K562 (cell line): ENCODE measurements around the gene MECR. TPM values are rescaled to one million over a fixed set of nuclear protein-coding genes. Genes with fewer than 3 reads are reported as not detected.
A peak's percentile ranks its signal among the peaks of the same experiment; 100 is the strongest.

Experiments
- ARNT ChIP-seq, 2 experiments: fragments of 450-650 bp; IDR thresholded peaks; 2 replicates each; pipeline ENCODE4 v1.6.1; 2016; ENCODE audit warnings: mild to moderate bottlenecking in 1 of 2
- ATF7 ChIP-seq: fragments of 450-650 bp; IDR thresholded peaks from 2 replicates; pipeline ENCODE4 v1.7.1; 2014; ENCODE audit warnings: mild to moderate bottlenecking, moderate library complexity
- ELF2 ChIP-seq: fragments of 250-450 bp; sonication (Bioruptor Pico); IDR thresholded peaks from 2 replicates; pipeline ENCODE4 v1.5.0; 2021; ENCODE audit warnings: mild to moderate bottlenecking
- KAT8 ChIP-seq: fragments of 450-650 bp; IDR thresholded peaks from 2 replicates; pipeline ENCODE4 v1.6.1; 2016; ENCODE audit warnings: low read depth, mild to moderate bottlenecking
- KLF10 ChIP-seq: fragments of 250-450 bp; sonication (Bioruptor Pico); IDR thresholded peaks from 2 replicates; pipeline ENCODE4 v1.6.1; 2021; ENCODE audit warnings: matching md5 sums
- MAZ ChIP-seq, 2 experiments: fragments of 450-650 bp in 1 of 2; sonication (generic) in 1 of 2; formaldehyde crosslinking; IDR thresholded peaks in 1 of 2; conservative IDR thresholded peaks in 1 of 2; 2 replicates each; pipeline versions ENCODE4 v1.4.0 to v1.5.0; 2020; ENCODE audit warnings: mild to moderate bottlenecking in 1 of 2, missing genetic modification reagents in 1 of 2
- MBD2 ChIP-seq: sonication (generic); IDR thresholded peaks from 2 replicates; pipeline ENCODE4 v1.6.1; 2016; ENCODE audit warnings: low read depth, borderline replicate concordance
- MIER1 ChIP-seq: fragments of 450-650 bp; IDR thresholded peaks from 2 replicates; pipeline ENCODE4 v1.6.1; 2016; ENCODE audit warnings: antibody characterized with exemption, mild to moderate bottlenecking, low read depth
- NCOA4 ChIP-seq: fragments of 450-650 bp; IDR thresholded peaks from 2 replicates; pipeline ENCODE4 v1.6.1; 2018; ENCODE audit warnings: mild to moderate bottlenecking; ENCODE audit not compliant: partially characterized antibody
- POLR2AphosphoS5 ChIP-seq: IDR thresholded peaks from 2 replicates; pipeline ENCODE4 v1.6.1; 2011; ENCODE audit warnings: mild to moderate bottlenecking, low read depth, low read length, moderate library complexity; ENCODE audit not compliant: control insufficient read depth, insufficient read depth
- SP1 ChIP-seq: sonication (generic); formaldehyde crosslinking; IDR thresholded peaks from 2 replicates; pipeline ENCODE4 v1.8.1; 2022; ENCODE audit warnings: mild to moderate bottlenecking, missing genetic modification reagents
- TGIF2 ChIP-seq: sonication (generic); formaldehyde crosslinking; IDR thresholded peaks from 2 replicates; pipeline ENCODE4 v1.8.1; 2022; ENCODE audit warnings: mild to moderate bottlenecking, missing genetic modification reagents, moderate library complexity
- ZEB2 ChIP-seq: fragments of 450-650 bp; IDR thresholded peaks from 2 replicates; pipeline ENCODE4 v1.6.1; 2016
- ZNF583 ChIP-seq: fragments of 250-450 bp; sonication (Bioruptor Pico); IDR thresholded peaks from 2 replicates; pipeline ENCODE4 v1.4.0; 2020
- polyA plus RNA-seq, 8 experiments: library from polyadenylated mRNA; depleted of rRNA in 4 of 8; stranded (reverse) in 5 of 8; unstranded in 3 of 8; fragments of >200 nt; fragmentation: Nextera tagmentation in 2 of 8; fragmentation: Illumina TruSeq in 1 of 8; extraction: Ambion mirVana in 2 of 8; extraction: Trizol in 1 of 8; gene quantifications; 2 replicates each; pipeline versions ENCODE4 v1.2.1 to v1.2.3, GENCODE V29; 2011 to 2014; ENCODE audit warnings: inconsistent platforms in 1 of 8, missing spikeins in 1 of 8
- total RNA-seq, 7 experiments: library from RNA; depleted of rRNA in 6 of 7; stranded (reverse); fragments of >200 nt in 6 of 7; fragmentation: Illumina TruSeq in 2 of 7; extraction: Trizol in 2 of 7; gene quantifications; 2 replicates each; pipeline versions ENCODE4 v1.2.1 to v1.2.3, GENCODE V29; 2011 to 2021; ENCODE audit warnings: low replicate concordance in 1 of 7
- TF ChIP-seq, protein P1 (sequence below): sonication (generic); formaldehyde crosslinking; IDR thresholded peaks from 2 replicates; pipeline ENCODE4 v1.8.0; 2022; ENCODE audit warnings: mild to moderate bottlenecking, low read depth, missing genetic modification reagents
- TF ChIP-seq, protein P2 (sequence below): fragments of 250-450 bp; sonication (Bioruptor Pico); IDR thresholded peaks from 2 replicates; pipeline ENCODE4 v1.9.0; 2021; ENCODE audit warnings: mild to moderate bottlenecking, inconsistent platforms
- TF ChIP-seq, protein P3 (sequence below), 2 experiments: fragments of 450-650 bp in 1 of 2; IDR thresholded peaks; 2 replicates each; pipeline ENCODE4 v1.6.1; 2011 to 2017; ENCODE audit warnings: low read depth in 2 of 2, antibody characterized with exemption in 1 of 2, borderline replicate concordance in 1 of 2, low read length in 1 of 2, mild to moderate bottlenecking in 1 of 2, mixed read lengths in 1 of 2; ENCODE audit not compliant: control insufficient read depth in 1 of 2
- TF ChIP-seq, protein P4 (sequence below): fragments of 250-450 bp; sonication (Bioruptor Pico); IDR thresholded peaks from 2 replicates; pipeline ENCODE4 v1.4.0; 2020; ENCODE audit warnings: mild to moderate bottlenecking
- TF ChIP-seq, protein P5 (sequence below): sonication (generic); IDR thresholded peaks from 2 replicates; pipeline ENCODE4 v1.6.1; 2016

The MECR gene
- total and polyA plus RNA-seq, 9 of the 15 experiments (the other 6 are each of a cell fraction or from before 2014, with no cell fraction given) = 10.4 to 58.6 (median 42.9) TPM

DNA sequence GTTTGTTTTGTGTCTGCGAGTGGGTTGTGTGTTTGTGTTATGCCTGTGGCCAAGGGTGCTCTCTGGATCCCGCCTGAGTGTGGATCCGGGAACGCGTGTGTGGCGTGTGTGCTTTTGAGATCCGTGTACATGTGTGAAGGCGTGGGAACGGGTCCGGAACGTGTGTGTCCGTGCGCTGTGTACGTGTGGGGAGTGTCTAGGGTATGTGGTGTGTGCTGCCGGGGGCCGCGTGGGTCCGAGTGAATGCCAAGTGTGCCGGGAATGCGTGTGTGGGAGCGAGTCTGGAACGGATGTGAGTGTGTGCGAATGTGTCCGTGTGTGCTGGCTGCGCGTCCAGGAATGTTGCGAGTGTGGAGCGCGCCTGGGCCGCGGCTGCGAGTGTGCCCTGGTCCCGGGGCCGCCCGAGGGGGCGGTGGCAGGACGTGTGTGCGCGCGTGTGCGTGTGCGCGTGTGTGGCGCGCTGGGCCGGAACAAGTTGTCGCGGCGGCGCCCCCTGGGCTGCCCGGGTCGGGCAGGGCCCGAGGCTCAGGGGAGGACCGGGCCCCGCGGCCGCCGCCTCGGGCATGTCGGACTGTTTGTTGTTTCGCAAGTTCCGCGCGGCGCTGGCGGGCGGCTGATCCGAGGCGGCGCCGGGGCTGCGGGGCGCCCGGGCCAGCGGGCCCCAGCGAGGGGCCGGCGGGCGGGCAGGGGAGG is 6.5 kb upstream of the MECR start (continued):
- TF ChIP-seq ELF2 (CRISPR knock-in tag) (no peak), ZNF583 (CRISPR knock-in tag) (no peak), SP1 (CRISPR knock-in tag) (no peak), ATF7 (no peak), NCOA4 (no peak), ZEB2 (no peak), MIER1 (no peak), KLF10 (no peak), MAZ (CRISPR knock-in tag; conservative IDR thresholded peaks at IDR 0.05 in 1 of 2, IDR thresholded peaks at IDR 0.05 in 1 of 2) (no peak), POLR2AphosphoS5 (no peak), ARNT (IDR thresholded peaks at IDR 0.05) (no peak), KAT8 (no peak), MBD2 (no peak), TGIF2 (CRISPR knock-in tag) (no peak)
- TF ChIP-seq, protein P1, sequence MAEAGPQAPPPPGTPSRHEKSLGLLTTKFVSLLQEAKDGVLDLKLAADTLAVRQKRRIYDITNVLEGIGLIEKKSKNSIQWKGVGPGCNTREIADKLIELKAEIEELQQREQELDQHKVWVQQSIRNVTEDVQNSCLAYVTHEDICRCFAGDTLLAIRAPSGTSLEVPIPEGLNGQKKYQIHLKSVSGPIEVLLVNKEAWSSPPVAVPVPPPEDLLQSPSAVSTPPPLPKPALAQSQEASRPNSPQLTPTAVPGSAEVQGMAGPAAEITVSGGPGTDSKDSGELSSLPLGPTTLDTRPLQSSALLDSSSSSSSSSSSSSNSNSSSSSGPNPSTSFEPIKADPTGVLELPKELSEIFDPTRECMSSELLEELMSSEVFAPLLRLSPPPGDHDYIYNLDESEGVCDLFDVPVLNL (CRISPR knock-in tag) = no peak; the same call in 1 of the 2 replicates
- TF ChIP-seq, protein P2, sequence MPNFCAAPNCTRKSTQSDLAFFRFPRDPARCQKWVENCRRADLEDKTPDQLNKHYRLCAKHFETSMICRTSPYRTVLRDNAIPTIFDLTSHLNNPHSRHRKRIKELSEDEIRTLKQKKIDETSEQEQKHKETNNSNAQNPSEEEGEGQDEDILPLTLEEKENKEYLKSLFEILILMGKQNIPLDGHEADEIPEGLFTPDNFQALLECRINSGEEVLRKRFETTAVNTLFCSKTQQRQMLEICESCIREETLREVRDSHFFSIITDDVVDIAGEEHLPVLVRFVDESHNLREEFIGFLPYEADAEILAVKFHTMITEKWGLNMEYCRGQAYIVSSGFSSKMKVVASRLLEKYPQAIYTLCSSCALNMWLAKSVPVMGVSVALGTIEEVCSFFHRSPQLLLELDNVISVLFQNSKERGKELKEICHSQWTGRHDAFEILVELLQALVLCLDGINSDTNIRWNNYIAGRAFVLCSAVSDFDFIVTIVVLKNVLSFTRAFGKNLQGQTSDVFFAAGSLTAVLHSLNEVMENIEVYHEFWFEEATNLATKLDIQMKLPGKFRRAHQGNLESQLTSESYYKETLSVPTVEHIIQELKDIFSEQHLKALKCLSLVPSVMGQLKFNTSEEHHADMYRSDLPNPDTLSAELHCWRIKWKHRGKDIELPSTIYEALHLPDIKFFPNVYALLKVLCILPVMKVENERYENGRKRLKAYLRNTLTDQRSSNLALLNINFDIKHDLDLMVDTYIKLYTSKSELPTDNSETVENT = 0 out of 2 replicates have a peak, but pooled peaks have one; percentile 9
- TF ChIP-seq, protein P3, sequence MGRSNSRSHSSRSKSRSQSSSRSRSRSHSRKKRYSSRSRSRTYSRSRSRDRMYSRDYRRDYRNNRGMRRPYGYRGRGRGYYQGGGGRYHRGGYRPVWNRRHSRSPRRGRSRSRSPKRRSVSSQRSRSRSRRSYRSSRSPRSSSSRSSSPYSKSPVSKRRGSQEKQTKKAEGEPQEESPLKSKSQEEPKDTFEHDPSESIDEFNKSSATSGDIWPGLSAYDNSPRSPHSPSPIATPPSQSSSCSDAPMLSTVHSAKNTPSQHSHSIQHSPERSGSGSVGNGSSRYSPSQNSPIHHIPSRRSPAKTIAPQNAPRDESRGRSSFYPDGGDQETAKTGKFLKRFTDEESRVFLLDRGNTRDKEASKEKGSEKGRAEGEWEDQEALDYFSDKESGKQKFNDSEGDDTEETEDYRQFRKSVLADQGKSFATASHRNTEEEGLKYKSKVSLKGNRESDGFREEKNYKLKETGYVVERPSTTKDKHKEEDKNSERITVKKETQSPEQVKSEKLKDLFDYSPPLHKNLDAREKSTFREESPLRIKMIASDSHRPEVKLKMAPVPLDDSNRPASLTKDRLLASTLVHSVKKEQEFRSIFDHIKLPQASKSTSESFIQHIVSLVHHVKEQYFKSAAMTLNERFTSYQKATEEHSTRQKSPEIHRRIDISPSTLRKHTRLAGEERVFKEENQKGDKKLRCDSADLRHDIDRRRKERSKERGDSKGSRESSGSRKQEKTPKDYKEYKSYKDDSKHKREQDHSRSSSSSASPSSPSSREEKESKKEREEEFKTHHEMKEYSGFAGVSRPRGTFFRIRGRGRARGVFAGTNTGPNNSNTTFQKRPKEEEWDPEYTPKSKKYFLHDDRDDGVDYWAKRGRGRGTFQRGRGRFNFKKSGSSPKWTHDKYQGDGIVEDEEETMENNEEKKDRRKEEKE (IDR thresholded peaks at IDR 0.05; ENCODE audit: borderline replicate concordance in 1 of 2, control insufficient read depth in 1 of 2, low read depth in 2 of 2, low read length in 1 of 2) = no peak
- TF ChIP-seq, protein P4, sequence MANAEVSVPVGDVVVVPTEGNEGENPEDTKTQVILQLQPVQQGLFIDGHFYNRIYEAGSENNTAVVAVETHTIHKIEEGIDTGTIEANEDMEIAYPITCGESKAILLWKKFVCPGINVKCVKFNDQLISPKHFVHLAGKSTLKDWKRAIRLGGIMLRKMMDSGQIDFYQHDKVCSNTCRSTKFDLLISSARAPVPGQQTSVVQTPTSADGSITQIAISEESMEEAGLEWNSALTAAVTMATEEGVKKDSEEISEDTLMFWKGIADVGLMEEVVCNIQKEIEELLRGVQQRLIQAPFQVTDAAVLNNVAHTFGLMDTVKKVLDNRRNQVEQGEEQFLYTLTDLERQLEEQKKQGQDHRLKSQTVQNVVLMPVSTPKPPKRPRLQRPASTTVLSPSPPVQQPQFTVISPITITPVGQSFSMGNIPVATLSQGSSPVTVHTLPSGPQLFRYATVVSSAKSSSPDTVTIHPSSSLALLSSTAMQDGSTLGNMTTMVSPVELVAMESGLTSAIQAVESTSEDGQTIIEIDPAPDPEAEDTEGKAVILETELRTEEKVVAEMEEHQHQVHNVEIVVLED = no peak
- TF ChIP-seq, protein P5, sequence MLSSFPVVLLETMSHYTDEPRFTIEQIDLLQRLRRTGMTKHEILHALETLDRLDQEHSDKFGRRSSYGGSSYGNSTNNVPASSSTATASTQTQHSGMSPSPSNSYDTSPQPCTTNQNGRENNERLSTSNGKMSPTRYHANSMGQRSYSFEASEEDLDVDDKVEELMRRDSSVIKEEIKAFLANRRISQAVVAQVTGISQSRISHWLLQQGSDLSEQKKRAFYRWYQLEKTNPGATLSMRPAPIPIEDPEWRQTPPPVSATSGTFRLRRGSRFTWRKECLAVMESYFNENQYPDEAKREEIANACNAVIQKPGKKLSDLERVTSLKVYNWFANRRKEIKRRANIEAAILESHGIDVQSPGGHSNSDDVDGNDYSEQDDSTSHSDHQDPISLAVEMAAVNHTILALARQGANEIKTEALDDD = no peak
